ENCODE data around the gene KIF2B. TPM values are rescaled to one million over a fixed set of nuclear protein-coding genes. Genes with fewer than 3 reads are reported as not detected.

Gene KIF2B
- total RNA-seq, 1 experiment from 2014 or later = not detected

DNA sequence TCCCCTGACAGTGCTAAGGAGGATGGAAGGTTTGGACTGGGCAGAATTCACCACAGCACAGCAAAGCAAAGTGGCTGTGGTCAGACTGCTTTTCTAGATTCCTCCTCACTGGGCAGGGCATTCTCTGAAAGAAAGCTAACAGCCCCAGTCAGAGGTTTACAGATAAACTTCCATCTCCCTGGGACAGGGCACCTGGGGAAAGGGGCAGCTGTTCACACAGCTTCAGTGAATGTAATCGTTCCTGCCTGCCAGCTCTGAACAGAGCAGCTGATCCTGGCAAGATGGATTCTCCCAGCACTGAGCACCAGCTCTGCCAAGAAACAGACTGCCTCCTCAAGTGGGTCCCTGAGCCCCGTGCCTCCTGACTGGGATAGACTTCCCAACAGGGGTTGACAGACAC is 42.4 kb upstream of the KIF2B start:
- no peak overlapping the region for H3K14ac ChIP-seq (ENCODE audit: insufficient read depth, low read length)
- no peak overlapping the region for H4K91ac ChIP-seq (ENCODE audit: insufficient read length, low read depth, low read length)
- H3K79me2 ChIP-seq (ENCODE audit: insufficient read depth, low read length) = no peaks in the 10 kb centered on the region
- H3K23ac ChIP-seq (ENCODE audit: insufficient read length, low read depth, low read length) = no peak overlapping the region
- H3K27me3 ChIP-seq (ENCODE audit: insufficient read depth, low read length) = no peaks in the 10 kb centered on the region
- no peaks in the 10 kb centered on the region; a peak in 1 of 5 replicates for H3K9me3 Mint-ChIP-seq
- H3K4ac ChIP-seq (ENCODE audit: low read depth, low read length) = no peak overlapping the region
- H3K4me1 Mint-ChIP-seq = no peaks in the 10 kb centered on the region
- no peak for DNase-seq
- no CpG with 5 or more reads among the region's 2 CpGs for WGBS (ENCODE audit: extremely low coverage, insufficient read length, low lambda C conversion rate)
- no peak overlapping the region for H3K56ac ChIP-seq (ENCODE audit: insufficient read length, low read depth, low read length)
- 0 out of 7 replicates have a peak, but pooled peaks cover 0 to 2% (median 0%) of the 10 kb centered on the region in 3 experiments for H3K36me3 Mint-ChIP-seq (ENCODE audit: insufficient read depth in 1 of 3, low read depth in 3 of 3)
- H3K27ac Mint-ChIP-seq = no peak overlapping the region
- H3K4me1 ChIP-seq (ENCODE audit: insufficient read depth, low read length) = no peaks in the 10 kb centered on the region
- H3K27ac ChIP-seq (ENCODE audit: insufficient read length, low read depth, low read length) = no peak overlapping the region
- no peak overlapping the region for H2BK15ac ChIP-seq (ENCODE audit: low read depth, low read length)
- H3T11ph ChIP-seq (ENCODE audit: low read length) = no peak overlapping the region
- H2BK20ac ChIP-seq (ENCODE audit: low read depth, low read length, poor library complexity, severe bottlenecking) = no peak overlapping the region
- H3K18ac ChIP-seq (ENCODE audit: insufficient read length, low read depth, low read length) = no peak overlapping the region
- H3K27me3 Mint-ChIP-seq (ENCODE audit: low read depth) = no peaks in the 10 kb centered on the region; the same call in 1 of the 2 replicates
- no peaks in the 10 kb centered on the region for H3K23me2 ChIP-seq (ENCODE audit: insufficient read length, low read depth, low read length, poor library complexity, severe bottlenecking)
- H3K4me3 Mint-ChIP-seq = no peak overlapping the region
- no peak overlapping the region for H3K9ac ChIP-seq (ENCODE audit: extremely low read depth, insufficient read length, low read length)
- H3K9me3 ChIP-seq (ENCODE audit: control insufficient read depth, low read depth, low read length) = no peaks in the 10 kb centered on the region
- H2AFZ ChIP-seq (ENCODE audit: low read length) = no peak overlapping the region
- H3K79me1 ChIP-seq (ENCODE audit: insufficient read depth, low read depth, low read length, poor library complexity, severe bottlenecking) = no peaks in the 10 kb centered on the region
- no peak overlapping the region for H2BK5ac ChIP-seq (ENCODE audit: insufficient read length, low read length)
- TF ChIP-seq CTCF (conservative IDR thresholded peaks at IDR 0.05) = no peak
- no peak overlapping the region for H2BK12ac ChIP-seq (ENCODE audit: insufficient read length, low read depth, low read length)
- H3K4me2 ChIP-seq (ENCODE audit: insufficient read depth, insufficient read length, low read length) = no peak overlapping the region
- H2AK5ac ChIP-seq (ENCODE audit: insufficient read length, low read length) = no peak overlapping the region
- no peak overlapping the region for H2BK120ac ChIP-seq (ENCODE audit: low read depth, low read length, poor library complexity, severe bottlenecking)
- no peak overlapping the region for H4K5ac ChIP-seq (ENCODE audit: insufficient read length, low read depth, low read length)
- H4K8ac ChIP-seq (replicated peaks; ENCODE audit: insufficient read length, low read depth, low read length) = no peak overlapping the region
- H4K20me1 ChIP-seq (ENCODE audit: control insufficient read depth, insufficient read depth, insufficient read length) = no peaks in the 10 kb centered on the region
